SK-N-SH (cell line): ENCODE data around the gene FZD4. TPM values are rescaled to one million over a fixed set of nuclear protein-coding genes. Genes with fewer than 3 reads are reported as not detected.
"Not testable (repeated sequence)": the region's sequence is repeated elsewhere in the genome, so short reads cannot be mapped to it uniquely, and the experiment has no call there.

Source experiments
- CTCF ChIA-PET: fragments of 300-600, 350-600 bp; formaldehyde crosslinking; extraction: SDS; loops from one replicate; lab custom pipeline; 2021; lab: Yijun Ruan, JAX
- POLR2A ChIA-PET: fragments of 350-600 bp; sonication (Branson Sonifier 250); formaldehyde crosslinking; extraction: SDS; loops from one replicate; lab custom pipeline; 2020; ENCODE audit warnings: antibody characterized with exemption, inconsistent platforms; lab: Yijun Ruan, JAX
- DNase-seq: peaks from one replicate; pipeline ENCODE4 v3.0.0; 2012
- H2AFZ ChIP-seq: fragments of 200-600 bp; sonication (generic); 2 replicates; pipeline ENCODE4 v1.8.1; 2016; ENCODE audit warnings: antibody characterized with exemption, mild to moderate bottlenecking, low read depth
- H3F3A ChIP-seq: fragments of 200-600 bp; sonication (generic); replicated peaks from 2 replicates; pipeline ENCODE3; 2016; ENCODE audit warnings: antibody characterized with exemption, mild to moderate bottlenecking; ENCODE audit not compliant: insufficient read depth
- H3K27ac ChIP-seq, 2 experiments: fragments of 200-500 bp in 1 of 2; fragments of 200-600 bp in 1 of 2; sonication (Bioruptor generic) in 1 of 2; sonication (generic), shearing (Covaris generic) in 1 of 2; 2 replicates each; pipeline versions ENCODE4 v1.5.1 to v1.6.1; 2014 to 2016; ENCODE audit warnings: low read depth in 2 of 2, inconsistent platforms in 1 of 2, low read length in 1 of 2, mild to moderate bottlenecking in 1 of 2, mixed read lengths in 1 of 2
- H3K27me3 ChIP-seq: fragments of 200-600 bp; sonication (generic), shearing (Covaris generic); 2 replicates; pipeline ENCODE4 v1.6.1; 2016; ENCODE audit warnings: mixed run types; ENCODE audit not compliant: insufficient read depth
- H3K36me3 ChIP-seq, 2 experiments: fragments of 200-500 bp in 1 of 2; fragments of 200-600 bp in 1 of 2; sonication (Bioruptor generic) in 1 of 2; sonication (generic) in 1 of 2; replicated peaks in 1 of 2; 2 replicates each; pipeline versions ENCODE3 to v1.5.1; 2014 to 2016; ENCODE audit warnings: low read length in 1 of 2, mild to moderate bottlenecking in 1 of 2; ENCODE audit not compliant: insufficient read depth in 2 of 2, control insufficient read depth in 1 of 2
- H3K4me1 ChIP-seq, 2 experiments: fragments of 200-500 bp in 1 of 2; fragments of 200-600 bp in 1 of 2; sonication (Bioruptor generic) in 1 of 2; sonication (generic), shearing (Covaris generic) in 1 of 2; 2 replicates each; pipeline versions ENCODE4 v1.5.1 to v1.6.1; 2014 to 2016; ENCODE audit warnings: low read depth in 1 of 2, low read length in 1 of 2, mixed run types in 1 of 2; ENCODE audit not compliant: insufficient read depth in 2 of 2, control insufficient read depth in 1 of 2
- H3K4me2 ChIP-seq: fragments of 200-600 bp; sonication (generic), shearing (Covaris generic); 2 replicates; pipeline ENCODE4 v1.6.1; 2017; ENCODE audit warnings: mixed run types
- H3K4me3 ChIP-seq, 2 experiments: fragments of 200-500 bp in 1 of 2; fragments of 200-600 bp in 1 of 2; sonication (Bioruptor generic) in 1 of 2; sonication (generic), shearing (Covaris generic) in 1 of 2; 2 replicates each; pipeline versions ENCODE4 v1.5.1 to v1.8.1; 2014 to 2016; ENCODE audit warnings: low read depth in 2 of 2, inconsistent platforms in 1 of 2, low read length in 1 of 2, mild to moderate bottlenecking in 1 of 2, mixed read lengths in 1 of 2, moderate library complexity in 1 of 2
- H3K79me2 ChIP-seq: fragments of 200-600 bp; sonication (generic); 2 replicates; pipeline ENCODE4 v1.8.1; 2017; ENCODE audit warnings: mild to moderate bottlenecking; ENCODE audit not compliant: insufficient read depth
- H3K9ac ChIP-seq: fragments of 200-600 bp; sonication (generic); 2 replicates; pipeline ENCODE4 v1.6.1; 2017; ENCODE audit warnings: mixed run types
- H3K9me2 ChIP-seq: fragments of 200-600 bp; sonication (generic); 2 replicates; pipeline ENCODE4 v1.6.1; 2017; ENCODE audit warnings: mixed run types
- H3K9me3 ChIP-seq: fragments of 200-600 bp; sonication (generic); 2 replicates; pipeline ENCODE4 v1.6.1; 2017; ENCODE audit warnings: mixed run types, mild to moderate bottlenecking, moderate library complexity
- H4K20me1 ChIP-seq: fragments of 200-600 bp; sonication (generic); 2 replicates; pipeline ENCODE4 v1.6.1; 2017; ENCODE audit warnings: mild to moderate bottlenecking, mixed run types; ENCODE audit not compliant: insufficient read depth
- CHD2 ChIP-seq: fragments of 150-350 bp; IDR thresholded peaks from 2 replicates; pipeline ENCODE4 v1.6.1; 2018; ENCODE audit warnings: low read length; ENCODE audit not compliant: partially characterized antibody
- CTCF ChIP-seq: fragments of 200-600 bp; sonication (generic); IDR thresholded peaks from 2 replicates; pipeline ENCODE4 v1.6.1; 2017; ENCODE audit warnings: antibody characterized with exemption, mild to moderate bottlenecking, moderate library complexity
- JUND ChIP-seq: IDR thresholded peaks from 2 replicates; pipeline ENCODE4 v1.4.0; 2012
- MXI1 ChIP-seq: IDR thresholded peaks from 2 replicates; pipeline ENCODE4 v1.6.1; 2012; ENCODE audit warnings: mild to moderate bottlenecking, low read depth, low read length, improper control_type of control experiment
- NRF1 ChIP-seq: IDR thresholded peaks from 2 replicates; pipeline ENCODE4 v1.6.1; 2012; ENCODE audit warnings: low read depth, mild to moderate bottlenecking, low read length
- PBX3 ChIP-seq: IDR thresholded peaks from 2 replicates; pipeline ENCODE4; 2012
- POLR2AphosphoS5 ChIP-seq: IDR thresholded peaks from 2 replicates; pipeline ENCODE4 v1.6.1; 2012; ENCODE audit warnings: low read depth, low read length
- RAD21 ChIP-seq: IDR thresholded peaks from 2 replicates; pipeline ENCODE4 v1.6.1; 2012; ENCODE audit warnings: mild to moderate bottlenecking, low read length
- RXRA ChIP-seq: IDR thresholded peaks from 2 replicates; pipeline ENCODE4 v1.4.0; 2012; ENCODE audit warnings: low read depth, mild to moderate bottlenecking, borderline replicate concordance
- TAF1 ChIP-seq: IDR thresholded peaks from 2 replicates; pipeline ENCODE4 v1.6.1; 2012; ENCODE audit warnings: low read depth, mild to moderate bottlenecking, low read length, moderate library complexity, borderline replicate concordance
- WGBS: methylation state at CpG from one replicate; pipeline ENCODE4 v1.1.6; 2017; ENCODE audit warnings: low lambda C conversion rate; 5-methylcytosine and 5-hydroxymethylcytosine counted together
- polyA plus RNA-seq, 3 experiments: library from polyadenylated mRNA; depleted of rRNA; stranded (reverse); fragments of >200 nt; gene quantifications; 2 replicates each; pipeline ENCODE4 v1.2.3, GENCODE V29; 2012

Gene FZD4
- 0.72 and 0.93 TPM in 2 replicates for polyA plus RNA-seq (2012; rRNA removed)
- polyA plus RNA-seq (2012; cell fraction: cytosol; rRNA removed): 0.81 and 0.82 TPM in 2 replicates
- polyA plus RNA-seq (2012; cell fraction: nucleus; rRNA removed): 0.62 and 1.0 TPM in 2 replicates

GRCh38 chr11:86955361-86956120 is at the start of gene FZD4:
Gene FZD4 (minus strand): TSS chr11:86955395. CDS start chr11:86955085, 310 bp downstream.
- Histone ChIP-seq H3K4me3 (peak within 1 kb of the TSS; percentile 71 to 95), H3K9me3 (no peaks in the 10 kb centered on the region), H3K27ac (peak within 1 kb of the TSS; percentile 35 to 58; a peak in 3 of 4 replicates), H3K4me1 (peaks cover 9 to 22% of the 10 kb centered on the region in 2 experiments; a peak in 2 of 4 replicates), H3K9me2 (no peaks in the 10 kb centered on the region), H3K79me2 (no peaks in the 10 kb centered on the region), H3K36me3 (peaks cover 5 to 15% of the 10 kb centered on the region in 2 experiments), H3K27me3 (no peaks in the 10 kb centered on the region), H4K20me1 (no peaks in the 10 kb centered on the region), H3K4me2 (peak within 1 kb of the TSS; percentile 96), H3F3A (peaks cover 13% of the 10 kb centered on the region), H2AFZ (peak within 1 kb of the TSS; percentile 96), H3K9ac (peak within 1 kb of the TSS; percentile 72)
- TF ChIP-seq RAD21: no peak
- peak; percentile 39 for TF ChIP-seq CTCF
- TF ChIP-seq PBX3: peak; percentile 95
- no peak for TF ChIP-seq RXRA
- peak; percentile 27; the same call in 1 of the 2 replicates for TF ChIP-seq POLR2AphosphoS5
- TF ChIP-seq NRF1: peak; percentile 74
- peak; percentile 30 for TF ChIP-seq CHD2
- peak; percentile 71; the same call in 1 of the 2 replicates for TF ChIP-seq TAF1
- peak; percentile 53 for TF ChIP-seq MXI1
- TF ChIP-seq JUND: no peak
- ChIA-PET CTCF (interaction anchor here (0.8 to 4.2 kb wide), 6 partner anchors 13 to 465 kb away, joined by 3 to 20 read pairs (median 4); no protein-coding TSS in a partner anchor), POLR2A (no interaction called here)
- peak; percentile 98 for DNase-seq
- 1% methylated on average over 14 of the region's 64 CpGs for WGBS

DNA sequence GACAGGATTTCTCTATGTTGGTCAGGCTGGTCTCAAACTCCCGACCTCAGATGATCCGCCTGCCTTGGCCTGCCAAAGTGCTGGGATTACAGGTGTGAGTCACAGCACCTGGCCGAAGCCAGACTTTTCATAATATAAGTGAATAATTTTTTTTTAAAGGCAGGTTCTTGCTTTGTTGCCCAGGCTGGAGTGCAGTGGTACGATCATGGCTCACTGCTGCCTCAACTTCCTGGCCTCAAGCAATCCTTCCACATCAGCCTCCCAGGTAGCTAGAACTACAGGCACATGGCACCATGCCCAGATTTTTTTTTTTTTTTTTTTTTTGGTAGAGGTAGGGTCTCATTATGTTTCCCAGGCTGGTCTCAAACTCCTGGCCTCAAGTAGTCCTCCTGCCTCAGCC is 49.1 kb upstream of the FZD4 start:
- 68% methylated on average over 4 of the region's 4 CpGs for WGBS
- POLR2A ChIA-PET: interaction anchor here (0.6 kb wide), 1 partner anchor 16 kb away, joined by 3 read pairs; no protein-coding TSS in a partner anchor

More for the DNA sequence above, 49.1 kb upstream of the FZD4 start:
- H3F3A ChIP-seq, H3K4me3 ChIP-seq, H3K4me1 ChIP-seq, DNase-seq, H3K27me3 ChIP-seq, H3K36me3 ChIP-seq, H3K79me2 ChIP-seq, H2AFZ ChIP-seq, H3K4me2 ChIP-seq, H3K9me3 ChIP-seq, H4K20me1 ChIP-seq, H3K9me2 ChIP-seq, H3K27ac ChIP-seq, H3K9ac ChIP-seq: not testable (repeated sequence)
- CTCF ChIA-PET: interaction anchor here (1.0 to 1.2 kb wide), 2 partner anchors 9 to 287 kb away, joined by 3 read pairs; no protein-coding TSS in a partner anchor
